Measurements from ENCODE around the gene MMP7.
"Not testable (repeated sequence)": the region's sequence is repeated elsewhere in the genome, so short reads cannot be mapped to it uniquely, and the experiment has no call there.

MMP7 gene

GRCh38 chr11:102538932-102539331 lies 8.4 kb upstream of the MMP7 start:
- DNase-seq (ENCODE audit: low read depth): no peak

GRCh38 chr11:102534261-102534872 lies 3.8 kb upstream of the MMP7 start:
- DNase-seq (ENCODE audit: low read depth): no peak

- no peak for DNase-seq (ENCODE audit: low read depth)
Observed at GRCh38 chr11:102528618-102529017, 1.9 kb downstream of the MMP7 start.

GRCh38 chr11:102527684-102528083 lies 2.9 kb downstream of the MMP7 start:
- no peak for DNase-seq (ENCODE audit: low read depth)

GRCh38 chr11:102527041-102527440 lies 3.5 kb downstream of the MMP7 start:
- no peak for DNase-seq (ENCODE audit: low read depth)

- no peak for DNase-seq (ENCODE audit: low read depth)
Observed at GRCh38 chr11:102523887-102524286, 6.7 kb downstream of the MMP7 start.

GRCh38 chr11:102523189-102523570 lies 7.4 kb downstream of the MMP7 start:
- DNase-seq (ENCODE audit: low read depth): no peak

GRCh38 chr11:102522312-102523188 lies 8.0 kb downstream of the MMP7 start:
- no peak for DNase-seq (ENCODE audit: low read depth)

GRCh38 chr11:102521121-102521520 lies 9.4 kb downstream of the MMP7 start:
- no peak for DNase-seq (ENCODE audit: low read depth)

- no peak for DNase-seq (ENCODE audit: low read depth)
Observed at GRCh38 chr11:102520514-102520913, 10.0 kb downstream of the MMP7 start.

GRCh38 chr11:102518296-102519094 lies 12.1 kb downstream of the MMP7 start:
- no peak for DNase-seq (ENCODE audit: low read depth)

GRCh38 chr11:102517670-102518069 lies 12.9 kb downstream of the MMP7 start:
- no peak for DNase-seq (ENCODE audit: low read depth)

GRCh38 chr11:102516179-102516578 lies 14.4 kb downstream of the MMP7 start:
- DNase-seq (ENCODE audit: low read depth): no peak

GRCh38 chr11:102513869-102514268 lies 16.7 kb downstream of the MMP7 start:
- no peak for DNase-seq (ENCODE audit: low read depth)

GRCh38 chr11:102510439-102511135 lies 20.0 kb downstream of the MMP7 start:
- no peak for DNase-seq (ENCODE audit: low read depth)

- DNase-seq (ENCODE audit: low read depth): not testable (repeated sequence)
Observed at GRCh38 chr11:102502831-102503230, 27.7 kb downstream of the MMP7 start.

GRCh38 chr11:102500829-102501228 lies 29.7 kb downstream of the MMP7 start:
- DNase-seq (ENCODE audit: low read depth): no peak

- no peak for DNase-seq (ENCODE audit: low read depth)
Observed at GRCh38 chr11:102499931-102500330, 30.6 kb downstream of the MMP7 start.

GRCh38 chr11:102499151-102499550 lies 31.4 kb downstream of the MMP7 start:
- DNase-seq (ENCODE audit: low read depth): no peak

- no peak for DNase-seq (ENCODE audit: low read depth)
Observed at GRCh38 chr11:102497061-102497460, 33.5 kb downstream of the MMP7 start.

- DNase-seq (ENCODE audit: low read depth): peak; percentile 2
Observed at GRCh38 chr11:102495161-102496042, 35.1 kb downstream of the MMP7 start.

Data from T-helper 22 cell (primary cell).